ENCODE results near the gene LNX2.
A peak's percentile ranks its signal among the peaks of the same experiment; 100 is the strongest.

The LNX2 gene

DNA sequence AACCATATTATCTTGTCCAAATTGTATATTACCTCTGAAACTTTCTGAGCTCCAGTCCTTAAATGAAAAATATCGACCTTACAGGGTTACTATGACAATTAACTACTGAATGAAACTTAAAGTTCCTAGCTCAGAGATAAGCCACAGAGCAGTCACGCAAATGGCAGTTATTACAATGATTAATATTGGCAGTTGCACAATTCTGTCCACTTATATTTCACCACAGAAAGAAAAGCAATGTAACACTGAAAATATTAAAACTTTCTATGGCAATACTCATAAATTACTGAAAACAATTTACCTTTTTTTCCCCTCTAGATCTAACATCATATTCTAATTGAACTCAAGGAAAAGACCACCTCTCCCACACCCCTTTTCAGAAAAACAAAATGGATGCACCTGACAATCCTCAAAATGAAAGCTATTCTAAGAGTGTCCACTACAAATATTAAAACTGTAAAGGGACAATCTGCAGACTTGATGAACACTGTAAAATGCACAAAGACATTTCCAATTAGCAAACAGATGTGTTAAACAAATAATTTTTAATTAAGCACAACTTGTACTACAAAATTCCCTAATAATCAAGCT lies 14.6 kb downstream of the LNX2 start:
- DNase-seq (ENCODE audit: low spot score): no peak

DNA sequence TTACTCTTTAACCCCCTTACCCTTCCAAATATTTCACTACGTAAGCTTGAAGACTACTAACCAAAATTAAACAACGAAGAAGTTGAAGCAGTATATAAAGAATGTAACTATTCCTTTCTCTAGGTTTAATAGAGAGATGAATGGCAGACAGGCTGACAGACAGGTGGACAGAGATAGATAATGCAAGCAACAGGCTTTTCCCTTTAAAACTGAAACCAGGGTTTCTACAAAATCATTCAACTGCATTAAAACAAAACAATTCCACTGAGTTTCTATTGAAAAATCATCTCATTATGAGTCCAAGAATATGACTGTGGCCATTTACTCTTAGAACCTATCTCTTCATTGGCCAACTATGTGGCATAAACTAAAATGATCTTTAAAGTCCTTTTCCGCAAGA lies 15.2 kb downstream of the LNX2 start:
- no peak for DNase-seq (ENCODE audit: low spot score)

DNA sequence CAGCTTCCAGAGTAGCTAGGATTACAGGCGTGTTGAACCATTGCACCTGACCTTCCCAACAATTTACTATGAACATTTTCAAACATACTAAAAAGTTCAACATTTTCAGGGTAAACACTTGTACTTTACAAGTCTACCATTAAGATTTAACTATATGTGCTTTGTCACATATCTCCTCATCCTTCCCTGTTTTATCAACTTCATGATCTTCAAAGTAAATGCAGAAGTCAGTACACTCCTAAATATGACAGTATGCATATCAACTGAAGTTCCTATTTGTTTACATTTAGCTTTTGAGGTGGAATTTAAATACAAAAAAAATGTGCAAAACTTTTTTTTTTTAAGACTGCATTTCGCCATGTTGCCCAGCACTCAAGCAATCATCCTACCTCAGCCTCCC lies 18.5 kb downstream of the LNX2 start:
- no peak for DNase-seq (ENCODE audit: low spot score)

DNA sequence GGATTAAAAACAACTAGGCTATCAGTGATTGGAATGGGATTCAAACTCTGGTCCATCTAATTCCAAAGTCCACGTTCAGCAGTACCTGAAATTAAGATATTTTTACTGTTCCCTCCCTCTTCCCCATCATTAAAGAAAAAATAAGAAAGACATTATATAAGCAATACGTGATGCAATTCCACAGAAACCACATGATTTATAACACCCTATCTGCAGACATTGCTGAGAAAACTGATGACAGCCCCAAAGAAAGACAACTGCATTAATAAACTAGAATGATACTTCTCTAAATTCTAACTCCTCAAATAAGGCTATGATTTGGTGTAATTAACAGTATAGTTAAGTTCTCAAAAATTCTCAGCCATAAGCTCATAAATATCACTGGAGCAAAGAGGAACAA lies 19.1 kb downstream of the LNX2 start:
- no peak for DNase-seq (ENCODE audit: low spot score)

DNA sequence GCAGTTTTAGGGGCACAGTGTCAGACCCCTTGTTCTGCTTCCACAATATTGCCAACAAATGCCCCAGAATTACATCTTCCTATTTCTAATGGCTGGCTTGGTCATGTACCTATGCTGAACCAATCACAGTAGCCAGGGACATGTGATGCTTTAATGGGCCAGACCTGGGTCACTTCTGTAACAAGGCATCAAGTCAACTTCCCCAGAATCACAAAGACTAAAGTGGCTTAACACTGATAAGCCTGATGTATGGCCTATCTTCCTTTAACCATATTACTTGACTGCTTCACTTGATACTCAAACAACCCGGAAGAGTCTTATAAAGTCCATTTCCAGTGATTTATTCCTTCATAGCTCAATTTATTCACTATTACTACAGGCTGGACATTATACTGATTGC lies 19.6 kb downstream of the LNX2 start:
- DNase-seq (ENCODE audit: low spot score): no peak

DNA sequence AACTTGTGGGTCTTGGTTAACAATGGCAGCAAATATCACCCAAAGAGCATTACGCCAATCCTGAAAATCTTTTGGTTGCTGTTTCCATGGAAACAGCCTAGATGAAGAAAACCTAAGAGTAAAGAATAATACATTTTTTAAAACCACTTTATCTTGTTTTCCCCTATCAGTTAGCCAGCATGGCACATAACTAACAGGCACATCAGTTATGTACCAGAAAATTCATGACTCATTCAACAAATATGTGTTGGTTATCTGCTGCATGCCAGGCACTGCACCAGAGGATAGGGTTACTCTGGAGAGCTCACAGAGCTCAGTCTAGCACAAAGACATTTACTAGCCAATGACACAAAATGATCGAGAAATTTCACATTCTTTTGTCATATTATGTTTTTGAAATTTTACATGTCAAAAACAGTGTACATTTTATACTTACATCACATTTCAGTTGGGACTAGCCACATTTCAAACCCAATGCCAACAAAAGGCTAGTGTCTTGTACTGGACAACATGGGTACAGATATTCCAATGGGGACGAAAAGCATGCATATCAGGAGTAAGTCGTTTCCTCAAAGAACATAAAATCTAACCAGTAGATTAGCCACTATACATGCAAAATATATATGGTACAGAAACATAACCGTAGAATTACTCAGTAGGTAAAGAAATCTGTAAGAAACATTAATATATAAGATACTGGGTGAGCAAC lies 20.3 kb downstream of the LNX2 start:
- peak; percentile 52 for DNase-seq (ENCODE audit: low spot score)

DNA sequence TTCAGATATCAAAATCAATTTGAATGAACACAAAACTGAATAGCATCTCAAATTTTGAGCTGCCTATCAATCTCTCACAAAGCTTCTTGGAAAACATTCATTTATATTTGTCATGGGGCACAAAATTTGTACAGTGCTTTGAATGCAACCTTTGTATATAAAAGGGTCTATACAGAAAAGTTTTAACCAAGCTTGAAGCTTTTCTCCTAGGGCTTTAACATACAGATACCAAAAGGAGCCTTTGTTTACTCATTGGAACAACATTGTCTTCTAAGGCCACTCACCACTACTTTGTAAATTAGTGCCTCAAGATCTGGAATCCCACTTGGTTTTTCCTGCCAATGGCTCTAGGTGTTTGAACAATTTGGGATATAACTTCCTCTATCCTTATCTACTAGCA lies 21.2 kb downstream of the LNX2 start:
- DNase-seq (ENCODE audit: low spot score): no peak

DNA sequence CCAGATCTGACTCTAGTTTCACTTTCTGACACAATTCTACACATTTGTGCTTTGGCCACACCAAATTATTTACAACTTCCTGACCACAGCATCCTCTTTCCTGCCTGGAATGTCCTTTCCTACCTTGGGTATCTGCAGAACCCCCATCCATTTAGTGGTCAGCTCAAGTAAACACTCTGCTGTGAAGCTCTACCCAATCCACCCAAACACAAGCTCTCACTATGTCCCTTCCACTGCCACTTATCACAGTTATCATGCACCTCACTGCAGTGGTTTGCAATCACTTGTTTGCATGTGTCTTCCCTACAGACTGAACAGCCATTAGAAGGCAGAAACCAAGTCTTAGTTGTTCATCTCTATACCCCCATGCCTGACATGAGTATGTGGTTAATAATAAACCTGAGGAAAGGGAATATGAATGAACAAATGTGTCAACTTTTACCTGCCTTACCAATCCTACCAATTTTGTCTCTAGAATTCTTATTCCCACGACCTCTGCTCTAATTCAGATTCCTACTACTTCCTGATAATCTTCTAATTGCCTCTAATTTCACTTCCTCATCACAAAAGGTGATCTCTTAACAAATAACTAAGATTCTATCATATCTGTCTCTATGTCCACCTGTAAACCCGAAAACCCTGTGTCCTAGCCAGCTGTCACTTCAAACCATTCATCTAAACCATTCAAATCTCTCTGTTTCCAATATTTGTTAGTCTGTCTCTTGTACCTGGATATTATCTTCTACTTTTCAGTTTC lies 25.1 kb downstream of the LNX2 start:
- no peak for DNase-seq (ENCODE audit: low spot score)

DNA sequence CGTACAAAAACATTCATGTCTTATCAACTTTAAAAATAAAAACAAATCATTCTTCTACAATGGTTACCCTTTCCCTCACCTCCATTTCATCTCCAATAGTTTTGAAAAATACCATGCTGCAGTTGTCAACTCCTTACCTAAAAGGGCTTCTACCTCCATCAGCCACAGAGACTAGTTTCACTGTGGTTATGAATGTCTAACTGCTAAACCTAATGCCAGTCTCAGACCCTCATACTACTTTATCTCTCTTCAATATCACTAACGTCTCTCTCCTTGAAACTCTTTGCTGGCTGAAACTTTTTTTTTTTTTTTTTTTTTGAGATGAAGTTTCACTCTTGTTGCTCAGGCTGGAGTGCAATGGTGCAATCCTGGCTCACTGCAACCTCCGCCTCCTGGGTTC lies 27.1 kb downstream of the LNX2 start:
- DNase-seq (ENCODE audit: low spot score): no peak

DNA sequence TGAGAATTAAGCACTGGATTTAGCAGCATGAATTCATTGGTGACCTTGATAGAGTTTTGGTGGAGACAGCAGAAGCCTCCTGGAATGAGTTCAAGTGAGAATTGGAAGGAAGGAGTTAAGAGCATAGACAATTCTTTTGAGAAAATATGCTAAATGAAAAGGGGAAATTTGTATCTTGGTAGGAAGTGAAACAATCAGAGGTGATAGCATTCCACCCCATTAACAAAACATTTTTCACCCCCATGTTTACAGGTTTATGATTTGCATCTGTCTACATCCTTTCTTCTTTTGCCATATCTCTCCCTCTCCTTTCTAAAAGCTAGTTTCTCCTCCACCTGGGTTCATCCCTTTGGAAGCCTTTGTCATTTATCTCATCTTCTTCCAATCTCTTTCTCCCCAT lies 27.5 kb downstream of the LNX2 start:
- DNase-seq (ENCODE audit: low spot score): no peak

DNA sequence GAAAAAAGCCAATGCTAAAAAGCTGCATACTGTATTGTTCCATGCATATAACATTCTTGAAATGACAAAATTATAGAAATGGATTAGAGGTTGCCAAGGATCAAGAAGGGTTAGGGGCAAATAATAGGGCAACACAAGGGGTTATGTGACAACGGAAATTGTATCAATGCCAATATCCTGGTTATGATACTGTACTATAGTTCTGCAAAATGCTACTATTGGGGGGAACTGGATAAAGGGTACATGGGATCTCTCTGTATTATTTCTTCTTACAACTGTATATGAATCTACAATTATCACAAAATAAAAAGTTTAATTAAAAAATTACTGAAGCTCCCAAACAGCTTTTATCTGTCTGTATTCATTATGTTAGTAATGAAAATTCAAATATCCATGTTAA lies 31.9 kb downstream of the LNX2 start:
- DNase-seq (ENCODE audit: low spot score): no peak

DNA sequence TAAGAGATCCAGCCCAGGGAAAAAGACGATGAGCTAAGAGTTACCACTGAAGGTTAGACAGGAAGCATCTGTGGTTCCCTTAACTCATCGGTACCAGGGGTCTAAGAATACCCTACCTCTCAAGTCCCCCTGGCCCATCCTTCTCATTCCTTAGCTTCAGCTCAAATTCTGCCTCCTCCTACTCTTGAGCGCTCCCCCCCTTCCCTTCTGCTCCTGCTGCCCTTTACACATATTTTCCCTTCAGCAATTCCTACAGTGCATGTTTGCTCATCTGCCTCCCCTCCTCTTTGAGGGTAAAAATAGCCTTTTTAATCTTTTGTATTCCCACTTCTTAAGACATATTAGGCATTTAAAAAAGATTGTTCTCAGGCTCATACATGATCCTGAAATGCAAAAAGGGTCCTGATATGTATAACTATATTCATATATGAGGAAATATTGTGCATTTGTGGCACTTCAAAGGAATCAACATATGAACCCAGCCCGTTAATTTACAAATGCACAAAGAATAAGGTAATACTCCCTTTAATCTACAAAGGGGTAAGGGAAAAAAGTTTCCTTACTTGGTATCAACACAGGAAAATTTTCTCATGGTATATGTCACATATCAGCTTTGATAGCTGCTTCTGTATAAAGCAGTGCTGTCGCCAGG lies 33.1 kb downstream of the LNX2 start:
- no peak for DNase-seq (ENCODE audit: low spot score)

DNA sequence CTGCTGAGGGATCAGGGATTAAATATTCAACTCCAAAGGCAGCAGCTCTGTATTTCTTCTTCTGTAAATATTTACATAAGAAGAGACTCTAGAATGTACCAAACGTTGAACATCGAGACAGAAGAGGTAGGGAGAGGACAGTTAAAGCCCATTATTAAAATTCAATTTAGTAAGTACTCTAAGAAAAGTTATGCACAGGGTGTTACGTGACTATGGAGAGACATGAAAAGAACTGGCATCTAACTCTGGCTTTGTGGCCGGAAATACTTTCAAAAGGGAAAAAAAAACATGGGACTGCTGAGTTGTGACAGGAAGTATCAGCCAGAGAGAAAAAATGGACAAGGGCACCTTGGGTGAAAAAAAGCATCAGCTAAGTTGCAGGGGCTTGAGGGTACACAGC lies 36.7 kb downstream of the LNX2 start:
- no peak for DNase-seq (ENCODE audit: low spot score)

DNA sequence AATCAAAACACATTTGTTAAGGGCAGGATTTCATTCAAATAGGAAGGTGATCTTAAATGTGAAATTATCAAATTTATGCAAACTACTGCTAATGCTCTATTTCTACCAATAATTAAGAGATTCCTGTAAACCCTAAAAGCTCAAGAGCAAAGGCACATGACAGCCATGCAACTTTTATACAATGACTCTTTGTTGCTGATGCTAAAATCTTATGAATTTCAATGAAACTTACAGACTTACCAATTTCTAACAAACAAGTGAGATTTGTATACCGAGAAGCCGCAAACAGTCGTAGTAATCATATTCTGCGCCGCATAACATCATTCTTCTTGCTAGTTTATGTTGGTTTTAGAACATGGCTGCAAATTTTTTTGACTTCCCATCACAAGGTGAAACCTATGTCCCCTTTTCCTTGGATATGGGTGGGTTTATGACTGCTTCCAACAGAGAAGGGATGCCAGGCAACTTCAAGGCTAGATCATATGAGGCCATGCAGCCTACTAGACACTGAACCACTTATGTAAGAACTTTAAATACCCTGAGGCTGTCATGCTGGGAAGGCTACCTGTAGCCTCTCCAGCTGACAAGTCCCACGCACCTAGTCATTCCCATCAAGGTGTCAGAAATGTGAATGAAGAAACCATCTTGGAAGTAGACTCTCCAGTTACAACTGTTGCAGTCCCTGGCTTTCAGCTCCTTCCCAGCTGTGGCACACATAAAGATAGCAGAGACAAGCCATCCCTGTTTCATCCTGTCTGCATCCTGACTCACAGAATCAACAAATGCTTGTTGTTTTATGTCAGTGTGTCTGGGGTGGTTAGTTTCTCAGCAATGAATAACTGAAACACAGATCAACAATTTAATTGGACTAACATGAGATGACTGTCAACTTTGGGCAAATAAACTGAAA lies 42.0 kb downstream of the LNX2 start:
- DNase-seq (ENCODE audit: low spot score): no peak

DNA sequence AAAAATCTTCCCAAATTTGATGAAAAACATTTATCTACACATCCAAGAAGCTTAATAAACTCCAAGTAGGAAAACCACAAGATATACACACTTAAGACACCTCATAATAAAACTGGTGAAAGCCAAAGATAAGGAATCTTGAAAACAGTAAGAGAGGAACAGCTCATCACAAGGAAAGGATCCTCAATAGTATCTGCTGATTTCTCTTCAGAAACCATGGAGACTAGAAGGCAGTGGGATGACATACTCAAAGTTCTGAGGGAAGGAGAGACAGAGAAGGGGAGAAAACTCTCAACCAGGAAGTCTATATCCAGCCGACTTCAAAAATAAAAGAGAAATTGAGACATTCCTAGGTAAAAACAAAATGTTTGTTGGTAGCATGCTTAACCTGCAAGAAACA lies 45.7 kb downstream of the LNX2 start:
- DNase-seq (ENCODE audit: low spot score): no peak

DNA sequence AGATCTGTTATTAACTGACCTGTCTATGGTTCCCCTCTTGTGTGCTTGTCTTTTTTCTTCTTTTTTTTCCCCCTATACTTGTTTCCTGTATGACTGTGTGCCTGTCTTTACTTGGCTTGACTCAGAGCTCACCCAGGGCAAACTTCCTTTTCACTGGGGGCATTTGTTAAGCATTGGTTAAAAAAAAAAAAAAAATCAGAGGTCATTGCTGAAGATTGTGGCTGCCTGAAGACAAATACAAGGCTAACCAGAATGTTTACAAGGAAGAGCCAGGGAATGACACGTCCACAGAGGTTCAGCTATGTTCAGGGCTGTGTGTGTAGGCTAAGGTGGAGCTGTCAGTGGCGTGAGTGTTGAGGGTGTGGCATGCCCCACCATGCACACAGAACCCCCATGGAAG lies 47.1 kb downstream of the LNX2 start:
- DNase-seq (ENCODE audit: low spot score): no peak

DNA sequence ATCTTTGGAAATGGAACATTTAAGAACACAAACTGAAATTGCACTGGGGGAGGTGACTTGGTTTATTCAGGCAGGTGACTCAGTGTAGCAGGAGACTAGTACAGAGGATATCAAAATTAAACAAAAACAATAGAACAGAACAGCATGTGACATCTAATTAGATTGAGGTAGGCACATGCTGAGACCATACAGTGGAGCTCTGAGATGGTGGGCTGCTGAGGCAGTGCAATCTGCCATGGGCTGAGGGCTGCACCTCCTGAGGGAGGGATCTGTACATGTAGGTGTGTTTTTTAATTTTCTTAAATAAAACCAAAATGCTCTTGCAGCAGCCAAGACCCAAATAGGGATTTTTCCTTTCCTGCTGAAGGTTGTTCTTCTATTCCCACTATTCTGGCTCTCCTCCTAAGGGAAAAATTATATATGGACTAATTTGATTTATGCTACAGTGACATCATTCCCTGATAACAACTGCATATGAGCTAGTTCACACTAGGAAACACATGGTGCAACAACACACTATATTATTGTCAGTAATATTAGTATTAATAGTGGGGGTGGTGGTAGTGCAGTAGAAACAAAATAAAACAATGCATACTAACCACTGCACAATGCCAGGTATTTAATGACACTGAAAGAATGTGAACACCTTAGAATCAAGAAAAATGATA lies 48.0 kb downstream of the LNX2 start:
- no peak for DNase-seq (ENCODE audit: low spot score)

DNA sequence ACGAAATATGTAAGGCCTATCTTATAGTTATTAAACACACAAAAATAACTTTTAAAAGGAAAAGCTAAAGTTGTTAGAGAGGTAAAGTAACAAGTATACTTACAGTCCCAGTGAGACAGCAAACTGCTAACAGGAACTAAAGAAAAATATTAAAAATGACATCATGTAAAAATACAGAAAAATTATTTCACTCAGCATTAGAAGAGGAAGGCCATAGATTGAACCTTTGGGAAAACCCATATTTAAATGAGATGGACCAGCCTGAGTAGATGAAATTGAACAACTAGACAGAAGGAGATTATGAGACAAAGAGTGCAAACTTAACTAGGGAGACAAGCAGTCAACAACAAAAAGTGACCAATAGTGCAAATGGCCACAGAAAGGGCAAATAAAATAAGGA lies 49.4 kb downstream of the LNX2 start:
- no peak for DNase-seq (ENCODE audit: low spot score)

DNA sequence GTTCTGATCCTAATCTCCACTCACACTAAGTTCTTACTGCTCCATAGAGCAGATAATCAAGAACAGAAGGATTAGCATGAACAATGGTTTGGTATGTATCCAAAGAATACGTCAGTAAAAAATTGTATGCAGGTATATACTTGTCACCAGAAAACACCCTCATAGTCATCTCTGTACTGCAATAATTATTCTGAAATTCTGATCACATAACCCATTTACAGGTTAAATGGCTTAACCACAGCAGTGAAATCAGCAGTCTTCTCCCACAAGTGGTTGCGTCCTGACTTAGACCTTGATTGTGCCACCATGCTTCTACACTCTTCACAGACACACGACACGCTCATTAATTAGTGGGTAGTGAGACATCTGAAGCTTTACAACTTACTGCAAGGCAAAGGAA lies 50.9 kb downstream of the LNX2 start:
- DNase-seq (ENCODE audit: low spot score): no peak

DNA sequence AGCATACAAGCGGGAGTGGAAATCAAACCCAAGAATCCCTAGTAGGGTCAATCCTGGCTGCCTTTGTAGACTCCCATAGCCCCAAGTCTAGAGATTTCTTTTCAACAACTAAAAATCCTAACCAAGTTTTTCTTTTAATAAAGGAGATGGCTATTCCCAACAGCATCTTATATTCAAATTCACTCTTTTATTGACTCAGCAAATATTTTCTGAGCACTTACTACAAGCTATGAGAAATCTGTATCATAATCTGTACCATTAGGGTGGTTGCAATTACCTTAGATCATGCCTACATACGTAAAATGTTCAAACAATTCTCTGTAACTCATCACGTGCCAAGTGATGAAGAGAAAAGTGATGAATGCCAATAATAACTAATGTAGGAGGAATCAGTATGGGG lies 54.5 kb downstream of the LNX2 start:
- no peak for DNase-seq (ENCODE audit: low spot score)

DNA sequence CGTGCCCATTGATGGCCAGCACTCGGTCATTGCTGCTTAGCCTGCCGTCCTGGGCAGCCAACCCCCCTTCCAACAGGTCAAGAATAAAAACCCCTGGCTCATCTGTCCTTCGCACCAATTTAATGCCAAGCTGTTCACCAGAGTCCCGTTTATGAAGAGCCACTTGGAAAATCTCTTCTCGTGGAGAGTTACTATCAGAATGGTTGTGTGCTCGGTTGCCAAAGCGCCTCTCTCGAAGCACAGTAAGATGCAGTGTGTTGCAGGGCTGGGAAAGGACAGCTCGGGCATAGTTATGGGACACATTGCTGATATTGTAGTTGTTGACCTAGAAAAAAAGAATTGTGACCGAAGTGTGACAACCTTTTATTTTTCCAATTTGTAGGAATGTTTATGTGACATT lies 57.9 kb downstream of the LNX2 start:
- DNase-seq (ENCODE audit: low spot score): no peak

Measured in RKO (cell line).